Measurements from ENCODE around the gene NCCRP1.

DNA sequence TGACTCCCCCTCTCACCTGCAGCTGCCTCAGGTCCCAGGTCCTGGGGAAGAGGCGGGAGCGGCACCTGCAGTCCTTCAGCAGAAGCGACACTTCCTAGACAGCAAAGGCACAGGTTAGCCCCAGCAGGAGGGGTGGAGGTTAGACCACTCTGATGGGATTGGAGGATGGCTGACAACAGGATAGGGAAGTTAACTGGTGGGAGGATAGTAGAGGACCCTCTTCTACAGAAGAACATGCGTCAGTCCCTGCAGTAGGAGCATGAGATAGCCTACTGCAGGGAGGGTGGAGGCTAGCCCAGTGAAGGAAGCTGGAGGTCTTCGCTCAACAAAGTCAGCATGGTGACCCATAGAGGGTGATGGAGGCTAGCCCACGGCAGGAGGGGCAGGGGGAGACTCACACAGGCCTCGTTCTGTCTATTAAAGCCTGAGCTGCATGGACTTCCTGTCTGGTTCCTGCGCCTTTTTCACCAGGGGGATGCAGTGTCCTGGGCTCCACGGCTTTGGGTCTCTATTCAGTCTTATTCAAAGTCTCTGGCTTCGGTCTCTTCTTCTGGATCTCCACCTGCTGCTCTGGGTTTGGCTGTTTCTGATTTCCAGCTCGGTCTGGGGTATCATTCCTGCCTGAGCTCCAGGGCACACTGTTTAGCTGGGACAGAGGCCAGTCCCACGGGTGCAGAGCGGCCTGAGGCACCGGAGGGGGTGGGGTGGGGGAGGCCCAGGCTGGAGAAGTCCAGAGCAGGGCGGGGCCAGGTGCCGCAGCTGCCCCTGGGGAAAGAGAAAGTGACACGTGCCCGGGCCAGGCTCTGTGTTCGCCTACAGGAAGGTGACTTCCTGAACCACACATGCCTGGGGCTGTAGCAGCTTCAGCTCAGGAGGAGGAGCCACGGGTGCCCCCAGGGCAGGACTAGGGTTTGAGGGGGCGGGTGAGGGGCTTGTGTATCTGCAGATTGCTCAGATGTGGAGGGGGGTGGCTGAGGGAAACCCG lies 40.7 kb downstream of the NCCRP1 start:
- TF ChIP-seq RXRA (IDR thresholded peaks at IDR 0.05) (no peak), JUND (IDR thresholded peaks at IDR 0.05) (no peak), REST (IDR thresholded peaks at IDR 0.05) (no peak), CTCF (IDR thresholded peaks at IDR 0.05; ENCODE audit: low read depth, low read length, missing input control) (no peak), RAD21 (IDR thresholded peaks at IDR 0.05) (no peak), GABPA (IDR thresholded peaks at IDR 0.05 in 1 of 2, conservative IDR thresholded peaks at IDR 0.05 in 1 of 2) (no peak), SP1 (IDR thresholded peaks at IDR 0.05) (peak; percentile 33), EGR1 (IDR thresholded peaks at IDR 0.05; ENCODE audit: low read depth in 2 of 2) (no peak)
- TF ChIP-seq, protein P1, sequence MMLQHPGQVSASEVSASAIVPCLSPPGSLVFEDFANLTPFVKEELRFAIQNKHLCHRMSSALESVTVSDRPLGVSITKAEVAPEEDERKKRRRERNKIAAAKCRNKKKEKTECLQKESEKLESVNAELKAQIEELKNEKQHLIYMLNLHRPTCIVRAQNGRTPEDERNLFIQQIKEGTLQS (IDR thresholded peaks at IDR 0.05) = no peak

All from liver (tissue), 3 donors.